OCI-M1 (cell line): Measurements from ENCODE around the gene RALGPS1.

Experiments used
- DNase-seq: peaks from one replicate; lab custom pipeline; 2025; lab: John Stamatoyannopoulos, UW

RALGPS1 gene

DNA sequence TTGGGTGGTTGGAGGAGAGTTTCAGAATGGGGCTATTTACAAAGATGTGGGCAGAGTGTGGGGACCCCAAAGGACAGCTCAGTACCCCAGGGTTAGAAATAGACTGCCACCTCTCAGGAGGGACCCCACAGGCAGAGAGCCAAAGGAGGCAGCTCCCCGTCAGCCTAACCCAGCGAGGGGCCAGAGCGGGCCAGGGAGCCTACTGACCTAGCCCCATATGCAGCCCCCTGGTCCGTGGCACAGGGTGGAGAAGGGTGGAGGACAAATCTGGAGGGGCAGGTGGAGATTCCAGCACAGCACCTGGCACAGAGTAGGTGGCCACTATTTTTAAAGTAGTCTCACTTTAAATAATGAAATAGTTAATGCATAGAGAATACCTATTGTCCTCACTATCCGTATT, 275.0 kb downstream of the RALGPS1 start:
- DNase-seq: no peak

DNA sequence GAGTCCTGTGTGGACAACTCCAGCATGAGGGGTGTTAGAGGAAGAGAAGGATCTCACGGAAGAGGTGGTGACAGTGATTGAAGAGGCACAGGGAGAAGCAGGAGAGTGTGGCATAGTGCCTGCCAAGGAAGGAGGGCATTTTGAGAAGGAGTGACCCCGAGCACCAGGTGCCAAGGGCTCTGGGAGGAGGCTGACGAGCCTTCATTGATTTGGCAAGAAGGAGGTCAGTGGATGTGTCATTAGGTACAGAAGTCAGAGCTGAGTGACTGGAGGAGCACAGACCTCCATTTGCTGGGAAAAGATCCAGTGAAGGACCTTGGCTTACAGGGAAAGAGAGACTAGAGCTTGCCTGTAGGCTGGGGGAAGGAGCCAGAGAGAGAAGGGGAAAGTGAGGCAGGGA, 278.2 kb downstream of the RALGPS1 start:
- no peak for DNase-seq

DNA sequence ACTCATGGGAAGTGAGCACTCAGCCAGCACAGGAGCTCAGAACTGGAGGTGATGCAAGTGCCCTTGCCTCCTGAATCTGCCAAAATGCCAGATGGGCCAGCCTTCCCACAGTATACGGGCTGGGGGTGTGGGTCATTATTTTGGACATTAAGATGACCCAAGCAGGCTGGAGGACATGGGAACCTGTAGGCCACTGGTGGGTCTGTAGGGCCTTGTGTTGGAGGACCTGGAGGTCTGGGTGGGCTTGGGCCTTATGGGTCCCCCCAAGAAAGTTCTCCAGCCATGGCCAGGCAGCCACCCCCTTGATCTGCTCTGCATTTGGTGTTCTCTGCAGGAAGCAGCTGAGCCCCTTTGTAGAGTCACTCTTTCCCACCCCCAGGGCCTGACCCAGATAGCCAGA, 278.9 kb downstream of the RALGPS1 start:
- DNase-seq: no peak

DNA sequence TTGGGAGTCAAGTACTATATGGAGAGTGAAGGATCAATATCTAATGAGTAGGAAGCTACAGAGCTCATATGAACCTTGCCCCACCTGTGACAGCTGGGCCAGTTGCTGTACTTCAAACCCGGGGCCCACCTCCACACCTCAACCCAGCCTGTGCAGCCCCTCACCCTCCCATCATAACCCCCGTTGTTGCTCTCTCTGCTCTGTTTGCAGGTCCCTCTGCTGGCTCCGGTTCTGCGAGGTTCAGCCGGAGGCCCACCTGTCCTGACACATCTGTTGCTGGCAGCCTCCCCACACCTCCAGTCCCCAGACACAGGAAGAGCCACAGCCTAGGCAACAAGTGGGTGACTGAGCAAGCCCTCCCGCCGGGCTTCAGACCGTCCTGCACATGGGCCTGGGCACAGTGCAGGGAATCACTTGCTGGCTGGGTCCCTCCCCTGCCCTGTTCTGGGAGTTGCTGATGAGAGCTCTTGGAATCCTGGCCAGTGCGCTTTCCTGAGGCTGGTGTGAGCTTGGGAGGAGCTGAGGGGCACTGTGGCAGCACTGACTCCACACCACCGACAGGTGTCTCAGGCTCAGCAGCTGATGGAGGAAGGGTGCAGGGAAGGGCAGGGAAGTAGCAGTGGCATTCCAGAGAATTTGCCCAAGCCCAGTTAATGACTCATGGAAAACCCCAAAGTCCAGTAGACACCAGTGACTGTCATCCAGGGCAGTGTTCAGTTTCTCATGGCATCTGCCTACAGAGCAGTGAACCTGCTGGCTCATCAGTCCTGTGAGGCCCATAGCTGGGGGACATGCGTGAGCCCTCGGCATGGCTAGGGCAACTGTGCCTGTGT, 280.5 kb downstream of the RALGPS1 start:
- no peak for DNase-seq

DNA sequence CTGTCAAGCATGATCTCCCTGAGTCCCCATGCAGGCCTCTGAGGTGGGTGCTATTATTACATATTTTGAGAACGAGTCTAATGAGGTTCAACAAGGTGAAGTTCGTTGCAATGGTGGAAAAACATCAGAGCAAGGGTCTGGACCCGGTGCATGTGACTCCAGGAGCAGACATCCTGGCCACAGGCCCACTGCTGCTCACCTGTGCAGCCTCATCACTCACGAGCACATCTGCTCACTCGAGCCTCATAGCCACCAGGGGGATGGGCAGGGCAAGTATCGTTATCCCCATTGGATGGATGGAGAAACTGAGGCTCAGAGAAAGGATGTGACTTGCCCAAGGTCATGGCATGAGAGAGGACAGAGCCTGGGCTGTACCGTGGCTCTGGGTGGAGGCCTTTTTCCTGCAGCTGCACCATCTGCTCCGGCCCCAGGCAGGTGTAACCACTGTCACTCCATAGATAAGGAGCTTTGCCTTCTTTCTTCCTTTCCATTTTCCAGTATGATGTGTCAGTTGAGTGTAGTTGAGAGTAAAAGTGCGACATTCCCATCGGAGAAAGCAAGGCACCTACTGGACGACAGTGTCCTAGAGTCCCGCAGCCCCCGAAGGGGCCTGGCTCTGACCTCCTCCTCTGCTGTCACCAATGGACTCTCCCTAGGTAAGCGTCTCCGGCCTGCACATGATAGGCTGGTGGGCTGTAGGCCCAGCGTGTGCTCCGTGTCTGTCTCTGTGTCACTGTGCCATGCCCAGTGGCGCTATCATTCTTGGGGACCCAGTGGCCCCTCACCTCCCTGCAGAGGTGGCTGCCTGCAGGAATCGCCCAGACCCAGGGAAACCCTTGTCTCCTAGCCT, 281.6 kb downstream of the RALGPS1 start:
- no peak for DNase-seq

DNA sequence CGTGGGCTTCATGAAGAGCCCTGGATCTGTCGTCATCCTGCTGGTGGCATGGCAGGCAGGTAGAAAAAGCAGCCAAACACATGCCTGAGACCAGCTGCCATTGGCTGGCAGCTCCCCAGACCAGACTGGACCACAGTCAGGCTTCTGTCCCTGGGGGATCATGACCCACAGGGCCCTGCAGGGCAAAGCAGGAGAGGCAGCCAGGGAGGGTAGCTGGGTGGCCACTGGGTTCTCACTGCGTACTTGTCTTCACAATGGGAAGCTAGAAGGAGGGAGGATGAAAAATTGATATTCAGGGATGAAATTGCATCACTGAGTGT, 282.2 kb downstream of the RALGPS1 start:
- DNase-seq: no peak

DNA sequence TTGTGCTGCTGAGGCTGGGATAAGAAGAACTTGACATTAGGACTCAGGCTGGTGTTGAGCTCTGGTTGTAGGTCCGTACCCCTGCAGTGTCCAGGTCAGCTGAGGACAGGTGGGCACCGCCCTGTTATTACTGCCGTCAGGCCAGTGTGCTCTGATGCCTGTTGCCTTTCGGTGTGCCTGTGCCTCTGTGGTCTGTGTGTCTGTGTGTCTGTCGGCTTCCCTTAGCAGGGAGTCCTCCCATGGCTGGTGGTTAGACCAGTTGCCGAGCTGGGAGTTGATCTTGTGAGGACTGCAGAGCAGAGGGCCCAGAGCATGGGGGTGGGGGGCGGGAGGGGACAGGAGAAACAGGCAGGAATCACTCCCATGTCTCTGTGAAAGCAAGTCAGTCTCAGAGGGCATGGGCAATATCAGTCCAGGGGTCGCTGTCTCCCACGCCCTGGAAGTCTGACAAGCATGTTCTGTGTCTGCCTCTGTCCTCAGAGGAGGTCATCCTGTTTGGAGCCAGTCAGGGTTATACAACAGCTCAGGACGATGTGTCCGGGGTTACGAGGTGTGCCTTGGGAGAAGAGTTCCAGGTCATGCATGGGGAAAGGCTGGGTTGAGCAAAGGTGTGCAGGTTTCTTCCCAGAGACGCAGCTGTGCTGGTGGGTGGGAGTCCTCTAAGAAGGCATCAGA, 282.7 kb downstream of the RALGPS1 start:
- DNase-seq: no peak

DNA sequence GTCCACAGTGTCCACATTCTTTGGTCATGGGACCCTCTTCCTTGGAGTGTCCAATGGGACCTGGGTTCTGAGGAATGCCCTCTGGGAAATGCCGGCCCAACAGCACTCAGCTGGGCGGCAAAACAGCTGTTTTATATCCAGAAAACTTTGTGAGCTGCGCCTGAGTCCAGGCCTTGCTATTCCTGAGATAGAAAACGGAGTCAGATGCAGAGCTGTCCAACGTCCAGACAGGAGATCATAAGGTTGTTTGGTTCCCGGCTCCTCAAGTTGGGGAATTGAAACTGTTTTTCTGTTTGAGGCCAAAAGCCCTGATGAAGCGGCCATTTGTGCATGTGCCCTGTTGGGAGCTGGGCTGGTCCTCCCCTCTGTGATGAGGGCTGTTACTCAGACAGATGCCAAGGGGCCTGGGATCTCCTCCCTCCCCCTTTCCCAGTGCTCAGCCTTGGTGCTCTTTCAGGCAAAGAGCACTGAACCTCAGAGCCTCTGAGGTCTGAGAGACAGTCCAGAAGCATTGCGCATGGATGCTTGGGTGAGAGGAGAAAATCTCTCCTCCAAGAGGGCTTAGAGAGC, 283.4 kb downstream of the RALGPS1 start:
- DNase-seq: no peak

DNA sequence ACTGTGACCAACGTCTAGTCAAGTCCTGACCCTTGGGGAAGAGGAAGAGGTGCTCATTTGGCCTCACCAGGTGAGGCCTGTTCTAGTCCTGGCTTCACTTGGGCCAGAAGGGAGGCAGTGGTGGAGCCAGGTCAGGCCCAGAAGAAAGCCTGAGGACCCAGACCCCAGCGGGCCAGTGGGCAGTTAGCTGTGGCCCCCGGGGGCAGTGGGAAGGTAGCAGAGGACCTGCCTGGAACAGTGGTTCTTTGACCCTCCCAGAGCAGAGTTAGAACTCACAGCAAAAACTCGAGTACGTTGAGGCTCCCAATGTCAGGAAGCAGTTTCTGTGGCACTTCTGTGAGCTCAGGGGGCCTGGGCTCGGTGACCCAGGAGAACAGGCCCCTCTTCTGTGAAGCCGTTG, 284.0 kb downstream of the RALGPS1 start:
- DNase-seq: no peak

DNA sequence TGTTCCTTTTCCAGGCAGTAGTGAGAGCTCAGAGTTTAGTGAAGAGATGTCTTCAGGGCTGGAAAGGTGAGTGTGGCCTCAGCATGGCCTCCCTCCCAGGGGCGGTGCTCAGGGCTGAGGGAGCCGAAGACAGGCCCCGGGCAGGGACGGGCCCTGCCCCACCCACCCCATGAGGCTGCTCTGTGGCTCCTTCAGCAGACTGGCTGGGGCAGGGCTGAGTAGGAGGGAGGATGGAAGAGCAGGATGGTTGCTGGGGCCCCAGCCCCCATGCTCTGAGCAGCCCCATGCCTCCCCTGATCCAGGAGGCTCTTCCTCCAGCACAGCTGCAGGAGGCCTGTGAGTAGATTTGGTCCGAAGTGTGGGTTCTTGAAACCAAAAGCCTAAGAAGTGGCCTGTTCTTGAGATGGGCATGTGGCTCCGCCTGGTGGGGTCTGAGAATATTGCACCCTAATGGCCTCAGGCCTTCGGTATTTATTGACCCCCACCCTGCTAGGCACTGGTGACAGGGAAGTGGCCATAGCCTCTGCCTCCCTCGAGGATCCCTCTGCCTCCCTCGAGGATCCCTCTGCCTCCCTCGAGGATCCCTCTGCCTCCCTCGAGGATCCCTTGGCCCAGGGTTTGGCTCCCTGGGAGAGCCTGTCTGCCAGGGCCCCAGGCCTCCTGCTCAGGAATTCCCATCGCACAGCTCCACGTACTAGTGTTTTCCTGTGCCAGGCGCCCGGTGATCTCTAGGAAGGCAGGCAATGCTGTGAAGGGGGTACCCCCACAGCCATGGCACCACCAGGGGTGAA, 284.6 kb downstream of the RALGPS1 start:
- DNase-seq: peak; percentile 86

DNA sequence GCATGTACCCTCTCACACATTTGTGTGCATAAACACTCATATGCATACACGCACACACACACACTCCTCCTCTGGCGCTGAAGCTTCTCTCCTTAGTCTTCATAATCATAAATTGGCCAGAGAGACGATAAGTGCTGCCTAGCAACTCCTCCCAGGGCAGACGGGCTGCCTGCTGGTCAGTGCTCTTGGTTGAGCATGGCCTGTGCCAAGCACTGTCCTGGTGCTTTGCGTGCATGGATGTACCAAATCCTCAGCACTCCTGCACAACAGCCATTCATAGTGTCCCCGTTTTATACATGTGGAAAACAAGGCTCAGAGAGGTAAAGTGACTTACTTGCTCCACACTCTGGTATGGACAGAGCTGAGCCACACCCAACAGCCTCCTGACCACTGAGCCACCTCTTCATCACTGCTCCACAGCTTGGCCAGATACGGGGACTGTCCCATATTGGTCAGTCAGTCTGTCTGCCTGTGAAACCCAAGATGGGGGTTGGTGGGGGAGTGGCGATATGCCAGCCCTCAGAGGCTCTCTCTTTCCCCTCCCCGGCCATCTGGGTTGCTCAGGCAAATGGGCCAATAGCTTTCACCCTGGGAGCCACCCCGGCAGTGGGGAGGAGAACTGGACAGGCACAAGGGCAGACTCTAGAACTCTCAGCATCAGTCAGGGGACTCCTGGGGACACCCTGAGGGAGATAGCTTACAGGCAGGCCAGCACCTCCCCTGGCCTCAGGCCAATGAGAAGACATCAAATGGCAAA, 285.7 kb downstream of the RALGPS1 start:
- DNase-seq: no peak

DNA sequence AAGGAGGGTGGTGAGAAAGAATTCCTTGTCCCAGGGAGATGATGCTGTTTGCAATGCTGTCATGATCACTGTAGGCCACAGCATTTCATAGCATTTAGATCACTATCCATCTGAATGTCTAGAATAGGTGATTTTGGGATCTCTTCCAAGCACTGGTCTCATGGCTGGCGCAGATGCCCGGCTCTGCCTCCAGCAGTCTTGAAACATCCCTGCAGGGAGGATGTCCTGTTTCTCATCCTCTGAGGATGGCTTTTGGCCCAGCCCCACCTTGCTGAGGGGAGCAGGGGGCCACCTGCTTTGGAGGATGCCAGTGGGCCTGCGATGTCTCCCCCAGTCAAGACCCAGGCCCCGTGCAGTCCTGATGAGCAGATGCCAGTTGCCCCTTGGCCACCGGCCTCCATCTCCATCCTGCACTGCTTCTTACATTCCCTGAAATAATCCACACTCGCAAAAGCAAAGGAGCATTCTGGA, 286.5 kb downstream of the RALGPS1 start:
- DNase-seq: no peak

DNA sequence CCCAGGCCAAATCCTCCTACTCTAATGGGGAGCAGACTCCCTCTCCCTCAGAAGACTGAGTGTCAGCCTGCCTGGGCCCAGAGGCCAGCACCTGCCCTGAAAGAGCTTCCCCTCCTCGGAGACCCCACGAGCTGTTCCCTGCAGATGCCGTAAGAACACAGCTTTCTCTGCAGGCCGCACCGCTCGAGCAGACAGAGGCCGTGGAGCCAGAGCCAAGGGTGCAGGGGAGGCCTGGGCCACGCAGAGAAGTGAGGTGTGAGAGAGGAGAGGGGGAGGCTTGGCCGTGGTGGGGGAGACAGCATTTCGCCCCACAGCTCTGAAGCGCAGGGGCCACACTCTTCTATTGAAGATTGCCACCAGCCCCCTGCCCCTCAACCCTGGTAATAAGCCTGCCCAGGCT, 287.1 kb downstream of the RALGPS1 start:
- DNase-seq: no peak

DNA sequence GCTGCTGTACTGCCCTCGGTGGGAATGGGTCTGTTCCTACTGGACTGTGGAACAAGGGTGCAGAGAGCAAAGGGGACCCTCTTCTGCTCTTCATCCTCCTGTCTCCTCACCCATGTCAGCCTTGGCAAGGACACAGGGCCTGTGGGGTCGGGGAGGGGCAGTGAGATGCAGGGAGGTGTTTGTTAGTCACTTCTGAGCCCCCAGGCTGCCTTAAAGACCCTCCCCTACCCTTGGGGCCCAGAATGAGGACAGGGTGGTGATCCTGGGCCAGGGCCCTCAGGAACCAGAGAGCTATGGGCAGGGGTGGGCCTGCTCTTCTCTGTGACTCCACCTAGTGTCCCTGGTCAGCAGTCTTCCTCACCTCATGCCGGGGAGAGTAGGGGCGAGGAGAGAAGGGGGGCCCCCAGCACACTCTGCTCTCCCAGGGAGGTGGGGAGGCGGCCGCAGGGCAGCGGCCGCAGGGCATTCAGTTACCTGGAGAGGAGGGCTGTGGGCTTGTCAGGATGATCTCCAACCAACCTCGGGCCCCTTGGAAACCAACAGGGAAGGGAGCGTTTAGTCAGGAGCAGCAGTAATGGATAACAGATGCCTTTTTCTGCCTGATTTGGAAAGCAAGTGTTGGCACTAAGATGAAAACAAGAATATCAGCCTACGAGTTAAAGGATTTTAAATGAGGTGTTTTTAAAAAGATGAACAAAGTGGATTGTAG, 288.0 kb downstream of the RALGPS1 start:
- DNase-seq: no peak

DNA sequence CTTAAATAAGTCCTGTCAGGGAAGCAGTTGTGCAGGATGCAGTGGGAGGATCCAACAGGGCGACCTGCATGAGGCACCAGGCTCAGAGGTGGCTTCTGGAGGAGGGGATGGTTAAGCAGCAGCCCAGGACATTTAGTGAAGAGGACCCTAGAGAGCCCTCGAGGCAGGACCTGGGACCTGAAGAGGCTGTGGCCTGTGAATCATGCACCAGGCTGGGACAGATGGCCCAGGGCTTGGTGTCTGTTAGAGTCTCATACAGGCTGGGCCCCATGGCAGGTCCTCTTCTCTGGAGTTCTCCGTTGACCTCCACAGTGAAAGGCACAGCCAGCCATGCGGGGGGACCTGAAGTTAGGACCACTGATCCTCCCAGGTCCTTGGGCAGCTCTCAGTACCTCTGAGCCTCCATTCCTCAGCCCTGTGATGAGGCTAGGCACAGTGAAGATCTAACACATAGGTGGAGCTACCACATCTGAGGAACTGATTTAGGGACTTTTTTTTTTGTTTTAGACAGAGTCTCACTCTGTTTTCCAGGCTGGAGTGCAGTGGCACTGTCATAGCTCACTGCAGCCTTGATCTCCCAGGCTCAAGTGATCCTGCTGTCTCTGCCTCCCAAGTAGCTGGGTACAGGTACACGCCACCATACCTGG, 289.2 kb downstream of the RALGPS1 start:
- no peak for DNase-seq

DNA sequence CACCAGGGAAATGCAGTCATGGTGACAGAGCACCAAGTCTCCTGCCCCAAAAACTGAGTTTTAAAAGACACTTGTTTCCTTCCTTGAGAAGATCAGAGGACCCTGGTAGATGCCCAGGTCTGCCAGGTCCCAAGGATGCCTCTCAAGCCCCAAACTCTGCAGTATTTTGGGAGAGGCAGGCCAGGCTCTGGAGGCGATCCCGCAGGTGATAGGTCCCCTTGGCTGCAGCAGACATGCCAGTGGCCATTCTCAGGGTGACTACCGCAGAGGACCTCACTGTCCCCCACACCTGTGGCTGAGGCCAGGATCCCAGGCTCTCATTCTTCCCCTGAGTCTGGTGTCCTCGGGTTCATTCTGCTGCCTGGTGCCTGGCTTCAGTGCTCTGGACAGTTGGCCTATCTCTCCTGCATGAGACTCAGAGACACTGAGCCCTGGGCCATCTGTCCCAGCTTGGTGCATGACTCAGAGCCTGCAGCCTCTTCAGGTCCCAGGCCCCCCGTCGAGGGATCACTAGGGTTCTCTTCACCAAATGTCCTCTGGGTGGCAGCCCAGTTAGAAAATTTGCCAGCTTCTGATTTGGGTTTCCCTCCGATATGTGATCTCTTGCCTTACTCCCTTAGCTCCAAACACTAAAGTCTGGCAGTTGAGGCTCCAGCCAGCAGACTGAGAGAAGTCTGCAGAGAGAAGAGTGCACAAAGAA, 290.3 kb downstream of the RALGPS1 start:
- peak; percentile 28 for DNase-seq

DNA sequence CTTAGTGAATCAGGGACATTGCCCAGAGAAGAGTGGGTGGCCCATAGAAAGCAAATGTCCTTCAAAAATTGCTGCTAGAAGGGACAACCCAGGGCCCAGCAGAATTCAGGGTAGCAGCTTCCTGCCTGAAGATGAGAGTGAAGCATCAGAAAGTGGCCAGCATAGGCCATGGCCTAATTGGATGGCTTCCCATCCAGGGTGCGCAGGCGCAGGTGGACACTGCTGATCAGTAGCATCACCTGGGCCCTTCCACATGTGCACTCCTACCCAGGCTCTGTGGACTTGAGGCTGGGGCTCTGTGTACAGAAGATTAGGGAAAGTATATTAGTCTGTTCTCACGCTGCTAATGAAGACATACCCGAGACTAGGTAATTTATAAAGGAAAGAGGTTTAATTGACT, 291.4 kb downstream of the RALGPS1 start:
- DNase-seq: no peak

DNA sequence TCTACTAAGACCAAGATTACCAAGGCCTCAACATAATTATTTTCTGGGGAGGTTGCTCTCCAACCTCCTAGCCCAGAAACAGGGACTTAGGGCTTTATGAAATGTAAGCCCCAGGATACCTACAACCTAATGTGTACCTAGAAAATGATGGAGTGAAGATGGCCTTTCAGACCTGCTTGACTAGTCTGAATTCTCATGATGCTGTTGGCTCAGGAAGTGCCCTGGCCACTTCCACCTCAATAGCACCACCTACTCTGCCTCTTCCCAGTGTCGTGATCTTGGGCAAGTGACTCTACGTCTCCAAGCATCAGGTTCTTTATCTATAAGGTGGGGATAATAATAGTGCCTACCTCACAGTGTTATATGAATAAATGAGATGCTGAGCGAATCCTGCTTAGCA, 292.1 kb downstream of the RALGPS1 start:
- DNase-seq: no peak
